Measurements from ENCODE around the gene RANGRF.
"Not testable (repeated sequence)": the region's sequence is repeated elsewhere in the genome, so short reads cannot be mapped to it uniquely, and the experiment has no call there.

The RANGRF gene

GRCh38 chr17:8288336-8289102 is at the start of gene RANGRF:
Gene RANGRF (plus strand): TSS chr17:8288670. CDS start chr17:8288789, 119 bp downstream.
- DNase-seq (ENCODE audit: low spot score): peak; percentile 79

- no peak for DNase-seq (ENCODE audit: low spot score)
These were observed 44.6 kb upstream of the RANGRF start for GRCh38 chr17:8243827-8244226.

GRCh38 chr17:8244768-8245167 is 43.7 kb upstream of the RANGRF start:
- no peak for DNase-seq (ENCODE audit: low spot score)

GRCh38 chr17:8248751-8249607 is 39.5 kb upstream of the RANGRF start, which contains the start of gene PFAS:
Gene PFAS (plus strand): TSS chr17:8249289. CDS start chr17:8253938, 4,649 bp downstream.
- peak; percentile 91 for DNase-seq (ENCODE audit: low spot score)

GRCh38 chr17:8249621-8250500 is 38.6 kb upstream of the RANGRF start:
- DNase-seq (ENCODE audit: low spot score): no peak

- not testable (repeated sequence) for DNase-seq (ENCODE audit: low spot score)
These were observed 37.1 kb upstream of the RANGRF start for GRCh38 chr17:8251411-8251810.

- no peak for DNase-seq (ENCODE audit: low spot score)
These were observed 34.7 kb upstream of the RANGRF start for GRCh38 chr17:8253801-8254200.

GRCh38 chr17:8254881-8255280 is 33.6 kb upstream of the RANGRF start:
- DNase-seq (ENCODE audit: low spot score): no peak

- DNase-seq (ENCODE audit: low spot score): no peak
These were observed 33.0 kb upstream of the RANGRF start for GRCh38 chr17:8255499-8255898.

GRCh38 chr17:8256291-8256690 is 32.2 kb upstream of the RANGRF start:
- no peak for DNase-seq (ENCODE audit: low spot score)

GRCh38 chr17:8256691-8257090 is 31.8 kb upstream of the RANGRF start:
- no peak for DNase-seq (ENCODE audit: low spot score)

GRCh38 chr17:8257801-8258200 is 30.7 kb upstream of the RANGRF start:
- no peak for DNase-seq (ENCODE audit: low spot score)

GRCh38 chr17:8264320-8264719 is 24.1 kb upstream of the RANGRF start:
- no peak for DNase-seq (ENCODE audit: low spot score)

- no peak for DNase-seq (ENCODE audit: low spot score)
These were observed 23.5 kb upstream of the RANGRF start for GRCh38 chr17:8264836-8265542.

GRCh38 chr17:8266648-8267479 is 21.6 kb upstream of the RANGRF start:
- DNase-seq (ENCODE audit: low spot score): no peak

- no peak for DNase-seq (ENCODE audit: low spot score)
These were observed 20.9 kb upstream of the RANGRF start for GRCh38 chr17:8267480-8268147.

- no peak for DNase-seq (ENCODE audit: low spot score)
These were observed 19.7 kb upstream of the RANGRF start for GRCh38 chr17:8268550-8269298.

GRCh38 chr17:8272421-8272820 is 16.0 kb upstream of the RANGRF start:
- no peak for DNase-seq (ENCODE audit: low spot score)

- no peak for DNase-seq (ENCODE audit: low spot score)
These were observed 14.5 kb upstream of the RANGRF start for GRCh38 chr17:8273884-8274444.
